HEK293 (cell line): Measurements from ENCODE around the gene CYB5D1.

ENCODE experiments used
- FEZF1 ChIP-seq: fragments of 450-650 bp; formaldehyde crosslinking; IDR thresholded peaks from 2 replicates; pipeline ENCODE4 v1.5.1; 2016; ENCODE audit warnings: missing biosample characterization, missing genetic modification characterization
- HOXD13 ChIP-seq: sonication (generic); formaldehyde crosslinking; IDR thresholded peaks from 2 replicates; pipeline ENCODE4 v1.8.0; 2022; ENCODE audit warnings: missing genetic modification reagents, borderline replicate concordance
- KLF8 ChIP-seq: fragments of 450-650 bp; formaldehyde crosslinking; IDR thresholded peaks from 2 replicates; pipeline ENCODE4 v1.5.1; 2016; ENCODE audit warnings: missing biosample characterization, missing genetic modification characterization
- SCRT2 ChIP-seq: fragments of 450-650 bp; formaldehyde crosslinking; IDR thresholded peaks from 2 replicates; pipeline ENCODE4 v1.5.1; 2016; ENCODE audit warnings: missing biosample characterization, missing genetic modification characterization
- SP7 ChIP-seq: fragments of 450-650 bp; formaldehyde crosslinking; IDR thresholded peaks from 2 replicates; pipeline ENCODE4 v1.5.1; 2016; ENCODE audit warnings: missing biosample characterization, missing genetic modification characterization
- ZFHX2 ChIP-seq: fragments of 450-650 bp; formaldehyde crosslinking; conservative IDR thresholded peaks from 2 replicates; pipeline ENCODE4 v1.5.1; 2016; ENCODE audit warnings: missing biosample characterization, missing genetic modification characterization
- ZFP37 ChIP-seq: fragments of 450-650 bp; formaldehyde crosslinking; IDR thresholded peaks from 2 replicates; pipeline ENCODE4 v1.5.1; 2016; ENCODE audit warnings: missing biosample characterization, missing genetic modification characterization
- ZIC2 ChIP-seq: fragments of 450-650 bp; formaldehyde crosslinking; IDR thresholded peaks from 2 replicates; pipeline ENCODE4 v1.5.1; 2016; ENCODE audit warnings: missing biosample characterization, missing genetic modification characterization
- ZNF10 ChIP-seq: fragments of 450-650 bp; formaldehyde crosslinking; IDR thresholded peaks from 2 replicates; pipeline ENCODE4 v1.5.1; 2017; ENCODE audit warnings: missing biosample characterization, missing genetic modification characterization
- ZNF132 ChIP-seq: fragments of 450-650 bp; formaldehyde crosslinking; IDR thresholded peaks from 2 replicates; pipeline ENCODE4 v1.5.1; 2017; ENCODE audit warnings: missing biosample characterization, missing genetic modification characterization, borderline replicate concordance
- ZNF140 ChIP-seq: fragments of 450-650 bp; formaldehyde crosslinking; IDR thresholded peaks from 2 replicates; pipeline ENCODE4 v1.5.1; 2016; ENCODE audit warnings: missing biosample characterization, missing genetic modification characterization
- ZNF146 ChIP-seq: fragments of 450-650 bp; formaldehyde crosslinking; IDR thresholded peaks from 2 replicates; pipeline ENCODE4 v1.5.1; 2016; ENCODE audit warnings: missing biosample characterization, missing genetic modification characterization
- ZNF302 ChIP-seq: fragments of 450-650 bp; formaldehyde crosslinking; IDR thresholded peaks from 2 replicates; pipeline ENCODE4 v1.5.1; 2016; ENCODE audit warnings: missing biosample characterization, missing genetic modification characterization, low read depth
- ZNF354C ChIP-seq: fragments of 450-650 bp; formaldehyde crosslinking; IDR thresholded peaks from 2 replicates; pipeline ENCODE4 v1.5.1; 2016; ENCODE audit warnings: missing biosample characterization, missing genetic modification characterization, low read depth, borderline replicate concordance
- ZNF426 ChIP-seq: fragments of 450-650 bp; formaldehyde crosslinking; IDR thresholded peaks from 2 replicates; pipeline ENCODE4 v1.5.1; 2017; ENCODE audit warnings: missing biosample characterization, missing genetic modification characterization, mild to moderate bottlenecking, inconsistent platforms, moderate library complexity
- ZNF529 ChIP-seq: fragments of 450-650 bp; formaldehyde crosslinking; IDR thresholded peaks from 2 replicates; pipeline ENCODE4 v1.5.1; 2017; ENCODE audit warnings: missing genetic modification characterization, missing biosample characterization; ENCODE audit not compliant: insufficient replicate concordance
- ZNF561 ChIP-seq: fragments of 450-650 bp; IDR thresholded peaks from 2 replicates; pipeline ENCODE4 v1.5.1; 2018; ENCODE audit warnings: missing biosample characterization, missing genetic modification characterization, borderline replicate concordance
- ZNF610 ChIP-seq: fragments of 450-650 bp; formaldehyde crosslinking; IDR thresholded peaks from 2 replicates; pipeline ENCODE4 v1.5.1; 2016; ENCODE audit warnings: missing biosample characterization, missing genetic modification characterization, borderline replicate concordance
- ZNF747 ChIP-seq: fragments of 450-650 bp; formaldehyde crosslinking; IDR thresholded peaks from 2 replicates; pipeline ENCODE4 v1.5.1; 2016; ENCODE audit warnings: missing biosample characterization, missing genetic modification characterization
- ZNF768 ChIP-seq: fragments of 450-650 bp; formaldehyde crosslinking; IDR thresholded peaks from 2 replicates; pipeline ENCODE4 v1.5.1; 2018; ENCODE audit warnings: missing biosample characterization, mild to moderate bottlenecking, missing genetic modification characterization
- TF ChIP-seq, protein P1 (sequence below): fragments of 450-650 bp; formaldehyde crosslinking; IDR thresholded peaks from 2 replicates; pipeline ENCODE4 v1.5.1; 2016; ENCODE audit warnings: missing biosample characterization, missing genetic modification characterization
- TF ChIP-seq, protein P2 (sequence below): fragments of 450-650 bp; formaldehyde crosslinking; IDR thresholded peaks from 2 replicates; pipeline ENCODE4 v1.5.1; 2016; ENCODE audit warnings: missing biosample characterization, missing genetic modification characterization, borderline replicate concordance
- TF ChIP-seq, protein P3 (sequence below): fragments of 450-650 bp; formaldehyde crosslinking; IDR thresholded peaks from 2 replicates; pipeline ENCODE4 v1.5.1; 2016; ENCODE audit warnings: missing biosample characterization, missing genetic modification characterization
- TF ChIP-seq, protein P4 (sequence below): fragments of 450-650 bp; formaldehyde crosslinking; IDR thresholded peaks from 2 replicates; pipeline ENCODE4; 2016; ENCODE audit warnings: missing biosample characterization, missing genetic modification characterization
- TF ChIP-seq, protein P5 (sequence below): fragments of 450-650 bp; IDR thresholded peaks from 2 replicates; pipeline ENCODE4 v1.5.1; 2018; ENCODE audit warnings: missing biosample characterization, missing genetic modification characterization
- TF ChIP-seq, protein P6 (sequence below): fragments of 450-650 bp; formaldehyde crosslinking; IDR thresholded peaks from 2 replicates; pipeline ENCODE4 v1.5.1; 2016; ENCODE audit warnings: missing biosample characterization, missing genetic modification characterization, low read depth

CYB5D1 gene

DNA sequence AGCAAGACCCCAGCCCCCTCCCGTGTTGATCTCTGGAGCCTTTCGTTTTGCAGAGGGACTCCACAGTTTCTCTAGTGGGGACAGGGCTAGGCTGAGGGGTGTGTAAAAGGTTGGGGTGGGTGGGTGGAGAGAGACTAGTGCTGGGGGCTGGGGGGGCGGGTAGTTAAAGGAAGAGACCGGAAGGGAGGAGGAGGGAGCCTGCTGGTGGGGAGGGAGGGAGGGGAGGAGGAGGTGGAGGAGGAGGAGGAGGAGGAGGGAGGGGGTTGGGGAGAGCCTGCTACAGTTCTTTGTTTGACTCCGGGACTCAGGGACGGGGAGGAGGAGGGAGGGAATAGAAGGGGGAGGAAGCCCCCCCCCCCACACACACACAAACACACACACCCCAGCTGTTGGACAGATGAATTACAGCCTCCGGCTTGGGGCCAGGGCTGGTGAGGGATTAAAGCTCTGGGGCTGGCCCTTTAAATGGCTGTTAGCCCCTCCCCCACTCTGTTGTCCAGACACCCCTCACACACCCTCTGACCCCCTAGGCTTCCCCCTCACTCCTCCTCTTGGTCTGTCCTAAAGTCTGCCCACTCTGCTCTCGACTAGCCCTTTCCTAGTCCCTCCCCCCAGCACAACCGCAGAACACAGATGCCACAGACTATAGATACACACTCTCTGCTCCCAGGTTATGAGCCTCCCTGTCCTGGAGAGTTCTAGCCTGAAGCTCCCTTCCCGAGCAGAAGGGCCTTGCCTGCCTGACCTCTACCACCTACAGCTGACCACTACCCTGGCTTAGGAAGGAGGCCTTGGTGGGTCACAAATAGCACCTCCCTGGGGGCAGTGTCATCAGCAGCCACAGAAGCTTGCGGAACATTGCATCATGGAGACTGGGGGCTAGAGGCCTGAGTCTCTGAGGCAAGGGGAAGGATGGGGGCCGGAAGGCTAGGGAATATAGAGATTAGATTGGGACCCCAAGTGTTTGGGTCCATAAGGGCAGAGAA lies 19.4 kb upstream of the CYB5D1 start (continued):
- TF ChIP-seq ZNF768 (tag by site-specific recombination) = no peak
- peak; percentile 27; the same call in 1 of the 2 replicates for TF ChIP-seq FEZF1 (tag by site-specific recombination)
- no peak for TF ChIP-seq ZNF302
- no peak for TF ChIP-seq ZNF354C (tag by site-specific recombination)
- TF ChIP-seq, protein P1, sequence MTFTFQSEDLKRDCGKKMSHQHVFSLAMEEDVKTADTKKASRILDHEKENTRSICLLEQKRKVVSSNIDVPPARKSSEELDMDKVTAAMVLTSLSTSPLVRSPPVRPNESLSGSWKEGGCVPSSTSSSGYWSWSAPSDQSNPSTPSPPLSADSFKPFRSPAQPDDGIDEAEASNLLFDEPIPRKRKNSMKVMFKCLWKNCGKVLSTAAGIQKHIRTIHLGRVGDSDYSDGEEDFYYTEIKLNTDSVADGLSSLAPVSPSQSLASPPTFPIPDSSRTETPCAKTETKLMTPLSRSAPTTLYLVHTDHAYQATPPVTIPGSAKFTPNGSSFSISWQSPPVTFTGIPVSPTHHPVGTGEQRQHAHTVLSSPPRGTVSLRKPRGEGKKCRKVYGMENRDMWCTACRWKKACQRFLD (tag by site-specific recombination) = no peak
- TF ChIP-seq ZNF146 (tag by site-specific recombination) = no peak
- TF ChIP-seq, protein P2, sequence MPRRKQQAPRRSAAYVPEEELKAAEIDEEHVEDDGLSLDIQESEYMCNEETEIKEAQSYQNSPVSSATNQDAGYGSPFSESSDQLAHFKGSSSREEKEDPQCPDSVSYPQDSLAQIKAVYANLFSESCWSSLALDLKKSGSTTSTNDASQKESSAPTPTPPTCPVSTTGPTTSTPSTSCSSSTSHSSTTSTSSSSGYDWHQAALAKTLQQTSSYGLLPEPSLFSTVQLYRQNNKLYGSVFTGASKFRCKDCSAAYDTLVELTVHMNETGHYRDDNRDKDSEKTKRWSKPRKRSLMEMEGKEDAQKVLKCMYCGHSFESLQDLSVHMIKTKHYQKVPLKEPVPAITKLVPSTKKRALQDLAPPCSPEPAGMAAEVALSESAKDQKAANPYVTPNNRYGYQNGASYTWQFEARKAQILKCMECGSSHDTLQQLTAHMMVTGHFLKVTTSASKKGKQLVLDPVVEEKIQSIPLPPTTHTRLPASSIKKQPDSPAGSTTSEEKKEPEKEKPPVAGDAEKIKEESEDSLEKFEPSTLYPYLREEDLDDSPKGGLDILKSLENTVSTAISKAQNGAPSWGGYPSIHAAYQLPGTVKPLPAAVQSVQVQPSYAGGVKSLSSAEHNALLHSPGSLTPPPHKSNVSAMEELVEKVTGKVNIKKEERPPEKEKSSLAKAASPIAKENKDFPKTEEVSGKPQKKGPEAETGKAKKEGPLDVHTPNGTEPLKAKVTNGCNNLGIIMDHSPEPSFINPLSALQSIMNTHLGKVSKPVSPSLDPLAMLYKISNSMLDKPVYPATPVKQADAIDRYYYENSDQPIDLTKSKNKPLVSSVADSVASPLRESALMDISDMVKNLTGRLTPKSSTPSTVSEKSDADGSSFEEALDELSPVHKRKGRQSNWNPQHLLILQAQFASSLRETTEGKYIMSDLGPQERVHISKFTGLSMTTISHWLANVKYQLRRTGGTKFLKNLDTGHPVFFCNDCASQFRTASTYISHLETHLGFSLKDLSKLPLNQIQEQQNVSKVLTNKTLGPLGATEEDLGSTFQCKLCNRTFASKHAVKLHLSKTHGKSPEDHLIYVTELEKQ (tag by site-specific recombination) = no peak
- no peak for TF ChIP-seq ZNF10
- no peak for TF ChIP-seq ZNF426 (tag by site-specific recombination)
- TF ChIP-seq, protein P3, sequence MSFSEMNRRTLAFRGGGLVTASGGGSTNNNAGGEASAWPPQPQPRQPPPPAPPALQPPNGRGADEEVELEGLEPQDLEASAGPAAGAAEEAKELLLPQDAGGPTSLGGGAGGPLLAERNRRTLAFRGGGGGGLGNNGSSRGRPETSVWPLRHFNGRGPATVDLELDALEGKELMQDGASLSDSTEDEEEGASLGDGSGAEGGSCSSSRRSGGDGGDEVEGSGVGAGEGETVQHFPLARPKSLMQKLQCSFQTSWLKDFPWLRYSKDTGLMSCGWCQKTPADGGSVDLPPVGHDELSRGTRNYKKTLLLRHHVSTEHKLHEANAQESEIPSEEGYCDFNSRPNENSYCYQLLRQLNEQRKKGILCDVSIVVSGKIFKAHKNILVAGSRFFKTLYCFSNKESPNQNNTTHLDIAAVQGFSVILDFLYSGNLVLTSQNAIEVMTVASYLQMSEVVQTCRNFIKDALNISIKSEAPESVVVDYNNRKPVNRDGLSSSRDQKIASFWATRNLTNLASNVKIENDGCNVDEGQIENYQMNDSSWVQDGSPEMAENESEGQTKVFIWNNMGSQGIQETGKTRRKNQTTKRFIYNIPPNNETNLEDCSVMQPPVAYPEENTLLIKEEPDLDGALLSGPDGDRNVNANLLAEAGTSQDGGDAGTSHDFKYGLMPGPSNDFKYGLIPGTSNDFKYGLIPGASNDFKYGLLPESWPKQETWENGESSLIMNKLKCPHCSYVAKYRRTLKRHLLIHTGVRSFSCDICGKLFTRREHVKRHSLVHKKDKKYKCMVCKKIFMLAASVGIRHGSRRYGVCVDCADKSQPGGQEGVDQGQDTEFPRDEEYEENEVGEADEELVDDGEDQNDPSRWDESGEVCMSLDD (tag by site-specific recombination) = 0 out of 2 replicates have a peak, but pooled peaks have one; percentile 38
- no peak for TF ChIP-seq ZNF132 (tag by site-specific recombination)
- TF ChIP-seq ZNF140 (tag by site-specific recombination) = no peak
- TF ChIP-seq, protein P4, sequence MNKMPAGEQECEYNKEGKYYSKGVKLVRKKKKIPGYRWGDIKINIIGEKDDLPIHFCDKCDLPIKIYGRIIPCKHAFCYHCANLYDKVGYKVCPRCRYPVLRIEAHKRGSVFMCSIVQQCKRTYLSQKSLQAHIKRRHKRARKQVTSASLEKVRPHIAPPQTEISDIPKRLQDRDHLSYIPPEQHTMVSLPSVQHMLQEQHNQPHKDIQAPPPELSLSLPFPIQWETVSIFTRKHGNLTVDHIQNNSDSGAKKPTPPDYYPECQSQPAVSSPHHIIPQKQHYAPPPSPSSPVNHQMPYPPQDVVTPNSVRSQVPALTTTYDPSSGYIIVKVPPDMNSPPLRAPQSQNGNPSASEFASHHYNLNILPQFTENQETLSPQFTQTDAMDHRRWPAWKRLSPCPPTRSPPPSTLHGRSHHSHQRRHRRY (tag by site-specific recombination) = no peak
- no peak for TF ChIP-seq ZNF529
- no peak for TF ChIP-seq SCRT2
- no peak for TF ChIP-seq KLF8 (tag by site-specific recombination)
- peak; percentile 84 for TF ChIP-seq ZFHX2
- TF ChIP-seq HOXD13 (CRISPR knock-in tag) = 0 out of 2 replicates have a peak, but pooled peaks have one; percentile 14
- 0 out of 2 replicates have a peak, but pooled peaks have one; percentile 35 for TF ChIP-seq SP7 (tag by site-specific recombination)
- TF ChIP-seq ZNF561 (tag by site-specific recombination) = no peak
- TF ChIP-seq ZFP37 (tag by site-specific recombination) = no peak
- TF ChIP-seq ZIC2 = peak; percentile 64
- TF ChIP-seq, protein P5, sequence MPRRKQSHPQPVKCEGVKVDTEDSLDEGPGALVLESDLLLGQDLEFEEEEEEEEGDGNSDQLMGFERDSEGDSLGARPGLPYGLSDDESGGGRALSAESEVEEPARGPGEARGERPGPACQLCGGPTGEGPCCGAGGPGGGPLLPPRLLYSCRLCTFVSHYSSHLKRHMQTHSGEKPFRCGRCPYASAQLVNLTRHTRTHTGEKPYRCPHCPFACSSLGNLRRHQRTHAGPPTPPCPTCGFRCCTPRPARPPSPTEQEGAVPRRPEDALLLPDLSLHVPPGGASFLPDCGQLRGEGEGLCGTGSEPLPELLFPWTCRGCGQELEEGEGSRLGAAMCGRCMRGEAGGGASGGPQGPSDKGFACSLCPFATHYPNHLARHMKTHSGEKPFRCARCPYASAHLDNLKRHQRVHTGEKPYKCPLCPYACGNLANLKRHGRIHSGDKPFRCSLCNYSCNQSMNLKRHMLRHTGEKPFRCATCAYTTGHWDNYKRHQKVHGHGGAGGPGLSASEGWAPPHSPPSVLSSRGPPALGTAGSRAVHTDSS (tag by site-specific recombination) = no peak
- no peak for TF ChIP-seq ZNF610 (tag by site-specific recombination)
- TF ChIP-seq ZNF747 (tag by site-specific recombination) = no peak
- TF ChIP-seq, protein P6, sequence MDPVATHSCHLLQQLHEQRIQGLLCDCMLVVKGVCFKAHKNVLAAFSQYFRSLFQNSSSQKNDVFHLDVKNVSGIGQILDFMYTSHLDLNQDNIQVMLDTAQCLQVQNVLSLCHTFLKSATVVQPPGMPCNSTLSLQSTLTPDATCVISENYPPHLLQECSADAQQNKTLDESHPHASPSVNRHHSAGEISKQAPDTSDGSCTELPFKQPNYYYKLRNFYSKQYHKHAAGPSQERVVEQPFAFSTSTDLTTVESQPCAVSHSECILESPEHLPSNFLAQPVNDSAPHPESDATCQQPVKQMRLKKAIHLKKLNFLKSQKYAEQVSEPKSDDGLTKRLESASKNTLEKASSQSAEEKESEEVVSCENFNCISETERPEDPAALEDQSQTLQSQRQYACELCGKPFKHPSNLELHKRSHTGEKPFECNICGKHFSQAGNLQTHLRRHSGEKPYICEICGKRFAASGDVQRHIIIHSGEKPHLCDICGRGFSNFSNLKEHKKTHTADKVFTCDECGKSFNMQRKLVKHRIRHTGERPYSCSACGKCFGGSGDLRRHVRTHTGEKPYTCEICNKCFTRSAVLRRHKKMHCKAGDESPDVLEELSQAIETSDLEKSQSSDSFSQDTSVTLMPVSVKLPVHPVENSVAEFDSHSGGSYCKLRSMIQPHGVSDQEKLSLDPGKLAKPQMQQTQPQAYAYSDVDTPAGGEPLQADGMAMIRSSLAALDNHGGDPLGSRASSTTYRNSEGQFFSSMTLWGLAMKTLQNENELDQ (tag by site-specific recombination) = no peak
